ENCODE results near the gene PLEKHG2.
"Not testable (repeated sequence)": the region's sequence is repeated elsewhere in the genome, so short reads cannot be mapped to it uniquely, and the experiment has no call there.

The PLEKHG2 gene, protein sequence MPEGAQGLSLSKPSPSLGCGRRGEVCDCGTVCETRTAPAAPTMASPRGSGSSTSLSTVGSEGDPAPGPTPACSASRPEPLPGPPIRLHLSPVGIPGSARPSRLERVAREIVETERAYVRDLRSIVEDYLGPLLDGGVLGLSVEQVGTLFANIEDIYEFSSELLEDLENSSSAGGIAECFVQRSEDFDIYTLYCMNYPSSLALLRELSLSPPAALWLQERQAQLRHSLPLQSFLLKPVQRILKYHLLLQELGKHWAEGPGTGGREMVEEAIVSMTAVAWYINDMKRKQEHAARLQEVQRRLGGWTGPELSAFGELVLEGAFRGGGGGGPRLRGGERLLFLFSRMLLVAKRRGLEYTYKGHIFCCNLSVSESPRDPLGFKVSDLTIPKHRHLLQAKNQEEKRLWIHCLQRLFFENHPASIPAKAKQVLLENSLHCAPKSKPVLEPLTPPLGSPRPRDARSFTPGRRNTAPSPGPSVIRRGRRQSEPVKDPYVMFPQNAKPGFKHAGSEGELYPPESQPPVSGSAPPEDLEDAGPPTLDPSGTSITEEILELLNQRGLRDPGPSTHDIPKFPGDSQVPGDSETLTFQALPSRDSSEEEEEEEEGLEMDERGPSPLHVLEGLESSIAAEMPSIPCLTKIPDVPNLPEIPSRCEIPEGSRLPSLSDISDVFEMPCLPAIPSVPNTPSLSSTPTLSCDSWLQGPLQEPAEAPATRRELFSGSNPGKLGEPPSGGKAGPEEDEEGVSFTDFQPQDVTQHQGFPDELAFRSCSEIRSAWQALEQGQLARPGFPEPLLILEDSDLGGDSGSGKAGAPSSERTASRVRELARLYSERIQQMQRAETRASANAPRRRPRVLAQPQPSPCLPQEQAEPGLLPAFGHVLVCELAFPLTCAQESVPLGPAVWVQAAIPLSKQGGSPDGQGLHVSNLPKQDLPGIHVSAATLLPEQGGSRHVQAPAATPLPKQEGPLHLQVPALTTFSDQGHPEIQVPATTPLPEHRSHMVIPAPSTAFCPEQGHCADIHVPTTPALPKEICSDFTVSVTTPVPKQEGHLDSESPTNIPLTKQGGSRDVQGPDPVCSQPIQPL (N-terminal part only)

DNA sequence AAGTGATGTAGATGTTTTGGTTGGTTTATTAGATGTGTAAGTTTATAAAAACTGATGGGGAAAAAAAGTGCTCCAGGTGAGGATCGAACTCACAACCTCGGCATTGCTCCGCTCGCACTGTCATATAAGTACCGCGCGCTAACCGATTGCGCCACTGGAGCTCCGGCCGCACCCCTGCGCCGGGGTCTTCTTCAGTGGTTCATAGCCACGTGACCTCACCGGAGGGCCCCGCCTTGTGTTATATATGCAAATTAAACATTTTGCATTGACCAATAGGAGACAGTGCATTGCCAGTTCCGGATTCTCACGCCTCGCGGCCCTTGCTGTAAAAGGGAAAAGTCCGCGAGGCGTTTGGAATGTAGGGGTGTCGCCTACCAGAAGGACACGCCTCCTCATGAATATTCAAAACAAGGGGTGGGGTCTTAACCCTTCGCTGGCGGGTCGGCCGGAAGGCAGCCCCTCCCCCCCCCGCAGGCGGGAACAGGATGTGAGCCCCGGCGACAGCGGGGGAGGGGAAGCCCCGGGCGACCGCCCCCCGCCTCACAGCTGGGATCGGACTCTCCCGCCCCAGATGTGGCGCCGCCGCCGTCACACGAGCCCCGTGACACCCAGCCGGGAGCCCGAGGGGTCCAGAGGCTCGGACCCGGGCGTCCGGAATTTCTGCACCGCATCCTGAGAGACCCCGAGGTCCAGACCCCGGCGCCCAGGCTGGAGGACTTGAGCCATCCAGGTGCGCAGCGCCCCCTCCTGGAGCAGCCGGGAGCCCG is at the start of gene PLEKHG2:
Gene PLEKHG2 (plus strand): TSS at position 570 of the 767 bp plus-strand sequence. CDS start 1,418 bp downstream, outside the sequence.
- peak; percentile 98 for DNase-seq

DNA sequence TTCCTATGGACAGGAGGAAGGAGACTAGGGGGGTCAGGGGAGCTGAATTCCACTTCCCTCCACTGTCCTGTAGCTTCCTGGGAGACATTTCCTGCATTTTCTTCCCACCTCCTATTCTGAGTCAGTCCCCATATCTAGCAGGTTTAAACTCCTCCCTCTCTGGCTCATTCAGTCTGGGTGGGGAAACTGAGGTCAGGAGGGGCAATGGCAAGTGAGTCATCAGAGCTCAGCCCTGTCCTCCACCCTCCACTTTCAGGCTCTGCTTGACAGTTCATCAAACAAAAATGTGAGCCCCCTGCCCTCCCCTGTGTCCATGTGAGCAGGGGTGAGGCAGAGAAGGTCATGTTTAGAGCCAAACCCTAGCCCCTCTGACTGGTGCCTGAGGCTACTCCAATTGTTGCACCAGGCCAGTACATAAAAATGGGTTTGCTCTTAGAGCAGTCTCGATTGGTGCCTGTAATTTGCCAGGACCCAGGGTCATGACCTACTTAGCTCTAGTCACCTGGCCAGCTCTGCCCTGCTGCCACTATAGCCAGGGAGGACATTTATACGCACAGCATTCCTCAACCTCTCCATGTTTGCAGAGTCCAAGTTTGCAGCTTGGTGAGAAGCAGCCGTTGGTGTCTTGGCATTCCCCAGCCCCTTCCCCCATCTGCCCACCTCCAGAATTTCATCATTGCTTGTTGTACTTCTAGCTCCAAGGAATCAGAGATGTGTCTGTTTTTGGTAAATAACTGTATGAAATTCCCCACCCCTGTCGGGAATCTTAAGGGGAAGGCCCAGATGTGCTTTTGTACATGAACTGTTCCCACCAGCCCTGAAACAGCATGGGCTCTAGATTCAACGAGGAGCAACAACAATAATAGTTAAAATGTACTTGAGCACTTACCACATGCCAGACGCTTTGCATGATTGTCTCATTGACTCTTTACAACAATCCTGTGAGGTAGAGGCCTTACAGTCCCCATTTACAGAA is 49.5 kb upstream of the PLEKHG2 start:
- no peak for DNase-seq

DNA sequence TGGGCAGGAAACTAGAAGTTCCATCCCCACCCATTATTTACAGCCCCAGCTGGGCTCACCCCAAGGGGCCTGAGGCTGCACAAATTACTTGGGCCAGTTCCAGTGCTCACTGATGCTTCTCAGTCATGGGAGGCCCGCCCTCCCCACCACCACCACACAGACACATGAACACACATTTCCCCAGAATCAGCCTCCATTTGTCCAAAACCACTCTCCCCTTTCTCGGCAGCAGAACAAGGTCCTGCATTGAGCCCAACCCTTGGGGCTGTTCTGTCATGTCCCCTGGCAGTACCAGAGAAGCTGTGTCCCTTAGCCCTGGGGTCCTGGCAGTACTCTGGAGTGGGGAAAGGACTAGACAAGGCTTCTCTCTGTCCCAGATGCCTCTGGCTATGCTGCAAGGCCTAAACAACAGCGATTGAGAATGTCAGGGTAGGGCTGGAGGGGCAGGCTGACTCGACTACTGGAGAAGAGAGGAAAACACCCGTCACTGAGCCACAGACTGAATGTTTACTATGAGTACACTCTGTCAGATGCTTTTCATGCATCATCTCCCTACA is 48.5 kb upstream of the PLEKHG2 start:
- DNase-seq = no peak

DNA sequence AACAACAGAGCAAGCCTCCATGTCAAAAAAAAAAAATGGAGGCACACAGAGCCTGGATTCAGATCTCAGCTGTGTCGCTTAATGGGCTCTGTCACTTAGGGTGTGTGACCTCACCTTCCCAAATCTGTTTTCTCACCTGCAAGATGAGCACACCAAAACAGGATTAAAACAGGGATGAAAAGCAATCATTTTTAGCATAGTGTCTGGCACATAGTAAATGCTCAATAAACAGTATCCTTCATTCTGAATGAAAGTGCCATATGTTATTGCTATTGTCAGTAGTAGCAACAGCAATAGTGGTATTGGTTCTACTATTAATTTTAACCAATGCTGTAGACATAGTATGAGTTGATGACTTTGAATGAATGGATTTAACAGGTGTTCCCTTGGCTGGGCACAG is 46.9 kb upstream of the PLEKHG2 start:
- DNase-seq = no peak

DNA sequence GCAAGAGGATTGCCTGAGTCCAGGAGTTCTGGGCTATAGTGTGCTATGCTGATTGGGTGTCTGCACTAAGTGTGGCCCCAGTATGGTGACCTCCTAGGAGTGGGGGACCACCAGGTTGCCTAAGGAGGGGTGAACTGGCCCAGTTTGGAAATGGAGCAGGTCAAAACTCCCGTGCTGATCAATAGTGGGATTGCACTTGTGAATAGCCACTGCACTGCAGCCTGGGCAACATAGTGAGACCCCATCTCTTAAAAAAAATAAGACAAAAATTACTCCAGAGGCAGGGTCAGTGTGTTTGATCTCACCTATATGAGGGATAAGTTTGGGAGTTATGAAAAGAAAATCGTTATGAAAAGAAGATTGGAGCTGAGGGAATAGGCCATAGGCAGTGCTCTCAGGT is 43.3 kb upstream of the PLEKHG2 start:
- DNase-seq = no peak

DNA sequence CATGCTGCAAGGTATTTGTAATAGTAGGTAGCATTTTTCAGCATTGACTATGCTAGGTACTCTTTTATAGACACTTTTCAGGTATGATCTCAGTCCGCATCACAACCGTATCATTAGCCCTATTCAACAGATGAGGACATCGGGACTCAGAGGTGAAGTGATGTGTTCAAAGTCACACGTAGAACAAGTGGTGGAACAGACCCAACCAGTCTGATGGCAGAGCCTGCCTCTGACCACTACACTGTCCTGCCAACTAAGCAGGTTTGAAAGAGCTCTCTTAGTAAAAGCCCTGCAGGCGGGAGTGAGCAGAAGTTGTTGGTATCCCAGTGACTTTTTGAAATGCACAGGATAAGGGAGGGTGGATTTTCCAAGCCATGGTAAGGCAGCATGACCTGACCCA is 41.7 kb upstream of the PLEKHG2 start:
- no peak for DNase-seq

DNA sequence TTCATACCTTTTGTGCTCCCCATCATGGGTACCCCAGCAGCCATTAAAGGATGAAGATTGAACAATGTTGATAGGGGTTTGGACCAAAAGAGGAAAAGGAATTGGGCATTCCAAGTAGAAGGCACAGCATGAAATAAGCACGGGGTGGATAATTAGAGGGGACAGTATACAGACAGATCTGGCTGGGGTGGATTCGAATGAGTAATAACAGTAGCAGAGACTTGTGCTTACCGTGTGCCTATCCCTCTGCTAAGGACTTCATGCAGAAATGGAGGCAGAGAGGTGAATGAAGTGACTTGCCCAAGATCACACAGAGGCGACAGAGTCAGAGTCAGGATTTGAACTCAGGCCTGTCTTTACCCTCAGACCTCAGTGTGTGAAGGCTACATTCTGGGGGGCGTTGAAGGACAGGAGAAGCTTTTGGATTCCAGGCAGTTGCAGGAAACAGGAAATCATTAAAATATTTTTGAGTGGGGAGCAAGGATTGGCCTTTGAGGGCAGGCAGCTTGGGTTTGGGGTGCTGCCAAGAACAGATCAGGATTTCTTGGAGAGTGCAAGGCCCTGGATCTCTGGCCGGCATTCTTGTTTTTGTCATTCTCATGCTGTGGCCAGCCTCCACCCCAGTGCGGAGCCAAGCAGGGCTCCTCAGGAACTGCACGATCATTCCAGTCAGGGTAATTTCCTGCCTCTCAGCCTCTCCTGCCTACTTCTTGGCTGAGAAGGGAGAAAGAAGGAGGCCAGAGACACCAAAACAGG is 40.2 kb upstream of the PLEKHG2 start:
- DNase-seq = no peak

DNA sequence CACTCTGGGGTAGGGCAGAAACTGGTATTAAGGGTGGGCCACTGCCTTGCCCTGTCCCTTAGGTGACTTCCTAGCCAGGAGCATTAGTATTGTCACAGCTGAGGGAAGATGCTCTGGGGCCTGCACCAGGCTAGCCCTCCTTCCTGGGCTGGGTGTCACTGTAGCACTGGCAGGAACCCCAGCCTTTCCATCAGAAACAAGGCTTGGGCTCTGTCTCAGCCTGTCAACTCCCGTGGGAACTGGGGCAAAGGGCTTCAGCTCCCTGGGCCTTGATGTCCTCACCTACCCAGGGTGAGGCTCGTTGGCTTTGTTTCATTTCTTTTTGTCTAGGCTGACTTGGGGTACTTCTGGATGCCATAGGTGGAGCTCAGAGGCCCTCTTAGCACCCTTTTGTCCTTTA is 39.5 kb upstream of the PLEKHG2 start:
- DNase-seq = no peak

DNA sequence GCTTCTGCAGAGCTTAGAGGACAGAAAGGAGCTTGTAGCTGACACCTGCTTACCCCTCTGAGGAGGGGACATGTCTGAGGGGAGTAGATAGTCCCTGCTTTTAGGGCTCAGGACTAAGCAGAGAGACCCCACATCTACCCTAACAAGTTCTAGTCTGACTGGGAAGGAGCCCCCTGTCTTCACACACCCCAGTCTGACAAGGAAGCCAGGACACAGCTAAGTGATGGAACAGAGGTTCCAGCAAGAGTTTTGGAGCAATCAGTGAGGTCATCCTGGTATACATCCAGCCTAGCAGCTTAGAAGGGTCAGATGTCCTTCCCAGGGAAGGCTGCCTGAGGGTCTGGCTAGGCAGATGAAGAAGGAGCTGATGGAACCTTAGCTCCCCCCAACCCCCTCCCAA is 36.5 kb upstream of the PLEKHG2 start:
- DNase-seq = no peak

DNA sequence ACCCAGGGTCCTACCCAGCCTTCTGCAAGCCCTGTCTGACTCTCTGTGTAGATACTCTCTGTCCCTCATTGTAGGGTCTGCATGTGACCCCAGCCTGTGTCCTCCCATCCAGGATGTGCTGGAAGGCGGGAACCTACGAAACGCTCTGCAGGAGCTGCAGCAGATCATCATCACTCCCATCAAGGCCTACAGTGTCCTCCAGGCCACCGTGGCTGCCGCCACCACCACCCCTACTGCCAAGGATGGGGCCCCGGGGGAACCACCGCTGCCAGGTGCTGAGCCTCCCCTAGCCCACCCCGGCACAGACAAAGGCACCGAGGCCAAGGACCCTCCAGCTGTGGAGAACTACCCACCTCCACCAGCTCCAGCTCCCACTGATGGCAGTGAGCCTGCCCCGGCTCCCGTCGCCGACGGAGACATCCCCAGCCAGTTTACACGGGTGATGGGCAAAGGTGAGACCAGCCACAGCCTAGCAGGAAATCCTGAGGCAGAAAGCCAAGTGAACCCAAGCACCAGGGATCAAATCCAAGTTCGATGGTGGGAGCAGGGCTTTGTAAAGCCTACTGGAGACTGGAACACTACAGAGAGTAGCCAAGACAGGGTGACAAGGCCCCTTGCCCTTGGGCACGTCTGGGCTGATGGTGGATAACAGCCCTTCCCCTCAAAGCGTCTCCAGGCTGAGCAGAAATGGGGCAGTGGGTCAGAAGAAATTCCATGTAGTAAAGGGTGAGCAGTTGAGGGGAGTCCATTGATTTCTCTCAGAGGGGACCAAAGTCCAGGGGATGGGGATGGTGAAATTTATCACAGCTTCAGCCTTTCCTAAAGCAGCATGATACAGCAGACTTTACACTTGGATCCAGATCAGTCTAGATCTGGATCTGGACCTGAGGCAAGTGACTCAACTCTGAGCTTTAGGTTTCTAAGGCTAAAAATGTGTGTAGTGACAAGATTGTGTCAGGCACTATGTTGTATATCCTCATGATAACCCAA is 34.8 kb upstream of the PLEKHG2 start:
- DNase-seq = no peak

DNA sequence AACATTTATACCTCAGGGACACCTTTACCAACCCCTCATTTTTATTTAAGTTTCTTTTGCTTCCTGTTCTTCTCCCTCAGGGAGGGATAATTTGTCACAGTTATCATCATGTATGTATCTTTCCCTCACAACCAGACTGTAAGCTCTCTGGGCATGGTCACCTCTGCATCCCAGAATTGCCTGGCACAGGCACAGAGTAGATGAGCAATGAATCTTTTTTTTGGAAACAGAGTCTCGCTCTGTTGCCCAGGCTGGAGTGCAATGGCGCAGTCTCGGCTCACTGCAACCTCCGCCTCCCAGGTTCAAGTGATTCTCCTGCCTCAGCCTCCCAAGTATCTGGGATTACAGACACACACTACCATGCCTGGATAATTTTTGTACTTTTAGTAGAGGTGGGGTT is 33.1 kb upstream of the PLEKHG2 start:
- not testable (repeated sequence) for DNase-seq

DNA sequence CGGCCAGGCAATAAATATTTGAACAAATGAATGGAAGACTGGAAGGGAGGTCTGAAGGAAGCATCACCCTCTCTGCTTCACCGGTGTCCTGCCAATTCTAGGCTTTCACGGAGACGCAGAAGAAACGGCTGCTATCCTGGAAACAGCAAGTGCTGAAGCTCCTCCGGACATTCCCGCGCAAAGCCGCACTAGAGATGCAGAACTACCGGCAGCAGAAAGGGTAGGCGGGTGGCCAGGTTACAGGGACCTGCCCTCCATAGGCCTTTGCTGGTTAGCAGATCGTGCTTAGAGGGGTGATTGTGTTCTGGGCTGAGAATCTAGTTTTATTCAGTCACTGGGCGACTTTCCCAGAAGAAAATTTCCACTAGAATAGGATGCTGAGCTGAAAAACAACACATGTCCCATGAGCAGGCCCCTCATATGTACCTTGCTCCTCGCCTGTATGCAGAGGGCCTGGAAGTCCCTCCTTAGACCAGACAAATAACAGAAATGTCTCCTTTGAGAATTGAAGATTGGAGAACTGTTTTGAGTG is 32.5 kb upstream of the PLEKHG2 start:
- DNase-seq = no peak

DNA sequence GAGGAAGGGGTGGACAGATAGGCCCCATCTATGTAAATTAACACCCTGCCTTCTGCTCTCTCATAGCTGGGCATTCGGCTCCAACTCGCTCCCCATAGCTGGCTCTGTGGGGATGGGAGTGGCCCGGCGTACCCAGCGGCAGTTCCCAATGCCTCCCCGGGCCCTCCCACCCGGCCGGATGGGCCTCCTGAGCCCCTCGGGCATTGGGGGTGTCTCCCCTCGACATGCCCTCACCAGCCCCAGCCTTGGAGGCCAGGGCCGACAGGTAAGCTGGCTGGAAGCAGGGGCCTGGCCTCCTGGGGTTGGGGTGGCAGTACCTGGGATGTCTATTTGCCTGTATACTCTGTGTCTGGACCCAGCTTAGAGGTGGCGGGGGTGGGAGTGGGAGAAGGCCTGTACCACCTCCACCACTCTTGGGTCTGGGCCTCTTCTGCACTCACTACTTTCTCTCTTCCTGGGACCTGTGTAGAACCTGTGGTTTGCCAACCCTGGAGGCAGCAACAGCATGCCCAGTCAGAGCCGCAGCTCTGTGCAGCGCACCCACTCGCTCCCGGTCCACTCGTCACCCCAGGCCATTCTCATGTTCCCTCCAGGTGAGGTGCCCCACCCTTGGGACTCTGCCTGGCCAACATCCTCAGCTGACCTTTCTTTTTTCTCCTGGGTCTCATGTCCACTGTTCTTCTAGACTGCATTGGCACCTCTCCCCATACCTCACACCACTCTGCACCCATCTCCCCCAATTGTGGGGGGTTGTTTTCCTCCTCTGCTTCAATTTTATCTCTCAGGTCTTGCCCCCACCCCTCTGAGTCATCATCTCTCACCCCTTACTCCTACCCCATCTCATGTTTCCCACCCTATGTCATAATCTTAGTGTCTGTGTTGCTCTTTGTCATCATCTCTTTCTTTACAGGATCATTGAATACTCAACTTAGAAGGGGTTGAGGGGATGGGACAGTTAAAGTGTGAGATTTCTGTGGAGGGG is 31.7 kb upstream of the PLEKHG2 start:
- no peak for DNase-seq

DNA sequence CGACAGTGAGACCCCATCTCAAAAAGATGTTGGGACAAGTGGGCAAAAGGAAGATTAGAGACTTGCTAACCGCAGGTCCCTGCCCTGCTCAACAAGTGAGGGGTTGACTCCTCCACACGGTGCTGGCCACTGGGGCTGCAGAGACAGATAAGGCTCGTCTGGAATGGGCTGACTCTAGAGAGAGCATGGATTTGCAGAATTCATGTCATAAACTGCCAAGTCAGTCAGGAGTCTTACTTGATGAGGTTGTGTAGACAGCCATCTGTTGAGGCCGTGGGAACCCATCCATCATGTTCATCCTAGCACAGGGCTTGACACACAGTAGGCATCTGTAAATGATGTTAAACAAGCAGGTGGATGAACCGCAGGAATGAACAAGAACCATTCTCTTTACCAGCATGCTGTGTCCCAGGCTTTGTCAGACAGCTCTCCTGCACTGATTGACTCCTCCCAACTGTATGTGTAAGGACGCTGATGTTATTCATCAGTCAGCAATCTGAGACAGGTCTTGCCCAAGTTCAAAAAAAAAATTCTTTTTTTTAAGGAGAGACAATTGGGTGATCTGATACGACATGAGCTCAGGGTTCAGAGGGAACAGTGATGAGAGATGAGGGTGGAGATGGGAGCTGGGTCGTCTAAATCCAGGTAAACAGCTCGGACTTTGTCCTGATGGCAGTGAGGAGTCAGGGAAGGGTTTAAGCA is 30.4 kb upstream of the PLEKHG2 start:
- DNase-seq = no peak

DNA sequence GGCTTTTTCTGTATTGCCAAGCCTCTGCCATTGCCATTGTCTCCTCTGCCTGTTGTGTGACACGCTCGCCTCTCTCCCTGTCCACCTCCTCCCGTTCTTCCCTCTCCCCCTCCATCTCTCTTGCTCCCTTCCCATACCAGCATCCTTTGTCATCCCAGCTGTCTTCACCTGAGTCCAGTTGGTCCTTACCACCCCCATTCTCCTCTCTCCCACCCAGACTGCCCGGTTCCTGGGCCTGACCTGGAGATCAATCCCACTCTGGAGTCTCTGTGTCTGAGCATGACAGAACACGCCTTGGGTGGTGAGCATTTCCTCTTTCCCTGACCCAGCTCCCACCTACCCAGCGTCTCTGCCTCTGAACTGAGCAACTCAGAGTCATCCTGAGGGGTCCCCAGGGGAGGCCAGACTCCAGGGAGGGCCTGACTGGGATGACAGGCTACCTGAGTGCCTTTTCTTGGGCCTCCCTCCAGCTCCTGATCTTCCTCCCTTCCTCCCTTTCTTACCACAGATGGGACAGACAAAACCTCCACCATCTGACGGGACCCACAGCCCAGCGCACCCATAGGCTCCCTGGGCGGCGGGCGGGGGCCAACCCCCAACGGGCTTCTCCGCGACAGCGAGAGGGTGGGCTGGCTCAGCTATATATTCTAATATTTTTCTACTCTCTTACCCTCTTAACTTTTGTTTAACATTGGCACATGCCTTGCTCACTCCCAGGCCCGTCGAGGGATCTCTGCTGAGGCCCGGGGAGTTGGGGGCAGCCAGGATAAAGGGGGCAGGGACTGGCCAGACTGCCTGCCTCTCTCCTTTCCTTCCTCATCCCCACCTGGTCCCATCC is 29.3 kb upstream of the PLEKHG2 start:
- no peak for DNase-seq

Data from NCI-H774 (cell line).